Progenitor cell of endocrine pancreas (in vitro differentiated cells): Measurements from ENCODE around the gene DHX58. TPM values are rescaled to one million over a fixed set of nuclear protein-coding genes. Genes with fewer than 3 reads are reported as not detected.
A peak's percentile ranks its signal among the peaks of the same experiment; 100 is the strongest.

ENCODE experiments used
- DNase-seq: peaks from one replicate; pipeline ENCODE4 v3.0.0; 2021; ENCODE audit warnings: low spot score; ENCODE audit not compliant: unreplicated experiment
- H3K27ac Mint-ChIP-seq: 2 replicates; pipeline ENCODE4 v1.8.0; 2021; ENCODE audit warnings: mild to moderate bottlenecking, moderate library complexity, mixed read lengths
- H3K27me3 Mint-ChIP-seq: 2 replicates; pipeline ENCODE4 v1.8.0; 2021; ENCODE audit warnings: mixed read lengths
- H3K36me3 Mint-ChIP-seq: 2 replicates; pipeline ENCODE4 v1.8.0; 2022; ENCODE audit warnings: mixed read lengths; ENCODE audit not compliant: insufficient read depth
- H3K4me1 Mint-ChIP-seq: 2 replicates; pipeline ENCODE4 v1.8.0; 2021; ENCODE audit warnings: low read depth, mixed read lengths
- H3K4me3 Mint-ChIP-seq: 2 replicates; pipeline ENCODE4 v1.8.0; 2021; ENCODE audit warnings: low read depth, mild to moderate bottlenecking, moderate library complexity, mixed read lengths
- H3K9me3 Mint-ChIP-seq: 2 replicates; pipeline ENCODE4 v1.8.0; 2021; ENCODE audit warnings: low read depth, mixed read lengths
- total RNA-seq: library from RNA; stranded (reverse); gene quantifications from 2 replicates; pipeline ENCODE4 v1.2.1, GENCODE V29; 2021
- TF ChIP-seq, protein P1 (sequence below): fragments of 200-600 bp; sonication (generic); IDR thresholded peaks from one replicate; pipeline ENCODE4 v1.5.0; 2021; ENCODE audit warnings: antibody characterized with exemption, mild to moderate bottlenecking; ENCODE audit not compliant: unreplicated experiment

Gene DHX58
- total RNA-seq, 1 donor from 2014 or later: 0.43 TPM

DNA sequence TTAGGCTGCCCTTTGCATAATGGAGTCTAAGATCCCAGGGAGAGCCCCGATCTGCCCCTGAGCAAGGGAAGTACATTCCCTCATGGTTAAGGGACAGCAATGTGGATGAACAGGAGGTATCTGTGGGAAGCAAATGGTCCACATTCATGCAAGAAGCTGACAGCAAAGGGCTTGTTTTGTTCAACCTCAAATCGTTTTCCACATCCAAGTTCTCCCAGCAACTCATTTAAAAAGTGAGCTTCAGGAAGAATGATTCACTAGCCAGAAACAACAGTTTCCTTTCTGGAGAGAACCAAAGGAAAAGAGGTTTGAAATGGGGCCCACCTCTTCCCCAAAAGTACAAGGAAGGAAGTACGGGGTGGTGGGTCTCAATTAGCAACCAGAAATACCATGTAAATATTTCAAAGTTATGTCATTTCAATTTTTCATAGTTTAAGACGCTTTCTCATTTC is 19.5 kb upstream of the DHX58 start:
- Mint-ChIP-seq H3K27ac (no peak overlapping the region), H3K36me3 (peaks cover 8% of the 10 kb centered on the region), H3K9me3 (no peaks in the 10 kb centered on the region), H3K4me1 (peaks cover 33% of the 10 kb centered on the region), H3K27me3 (no peaks in the 10 kb centered on the region), H3K4me3 (no peak overlapping the region)
- DNase-seq: no peak
- TF ChIP-seq, protein P1, sequence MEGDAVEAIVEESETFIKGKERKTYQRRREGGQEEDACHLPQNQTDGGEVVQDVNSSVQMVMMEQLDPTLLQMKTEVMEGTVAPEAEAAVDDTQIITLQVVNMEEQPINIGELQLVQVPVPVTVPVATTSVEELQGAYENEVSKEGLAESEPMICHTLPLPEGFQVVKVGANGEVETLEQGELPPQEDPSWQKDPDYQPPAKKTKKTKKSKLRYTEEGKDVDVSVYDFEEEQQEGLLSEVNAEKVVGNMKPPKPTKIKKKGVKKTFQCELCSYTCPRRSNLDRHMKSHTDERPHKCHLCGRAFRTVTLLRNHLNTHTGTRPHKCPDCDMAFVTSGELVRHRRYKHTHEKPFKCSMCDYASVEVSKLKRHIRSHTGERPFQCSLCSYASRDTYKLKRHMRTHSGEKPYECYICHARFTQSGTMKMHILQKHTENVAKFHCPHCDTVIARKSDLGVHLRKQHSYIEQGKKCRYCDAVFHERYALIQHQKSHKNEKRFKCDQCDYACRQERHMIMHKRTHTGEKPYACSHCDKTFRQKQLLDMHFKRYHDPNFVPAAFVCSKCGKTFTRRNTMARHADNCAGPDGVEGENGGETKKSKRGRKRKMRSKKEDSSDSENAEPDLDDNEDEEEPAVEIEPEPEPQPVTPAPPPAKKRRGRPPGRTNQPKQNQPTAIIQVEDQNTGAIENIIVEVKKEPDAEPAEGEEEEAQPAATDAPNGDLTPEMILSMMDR: no peak

DNA sequence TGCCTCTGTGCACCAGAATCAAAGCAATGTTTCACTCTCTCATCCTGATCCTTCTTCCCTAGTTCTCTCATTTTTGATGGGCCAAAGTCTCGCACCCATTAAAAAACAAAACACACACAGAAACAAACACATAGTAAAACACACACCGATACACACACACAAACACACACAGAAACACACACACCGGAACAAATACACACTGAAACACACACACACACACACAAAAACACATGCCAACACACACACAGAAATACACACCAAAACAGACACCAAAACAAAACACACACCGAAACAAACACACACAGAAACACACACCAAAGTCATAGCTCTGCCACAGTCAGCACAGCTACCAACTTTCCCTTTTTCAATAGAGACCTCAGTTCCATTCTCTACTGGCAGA is 18.7 kb upstream of the DHX58 start:
- no peak for DNase-seq
- no peaks in the 10 kb centered on the region for H3K9me3 Mint-ChIP-seq
- H3K27ac Mint-ChIP-seq: no peak overlapping the region
- no peak overlapping the region for H3K4me3 Mint-ChIP-seq
- H3K36me3 Mint-ChIP-seq: peaks cover 8% of the 10 kb centered on the region
- TF ChIP-seq, protein P1: no peak
- H3K4me1 Mint-ChIP-seq: peaks cover 31% of the 10 kb centered on the region
- no peaks in the 10 kb centered on the region for H3K27me3 Mint-ChIP-seq

DNA sequence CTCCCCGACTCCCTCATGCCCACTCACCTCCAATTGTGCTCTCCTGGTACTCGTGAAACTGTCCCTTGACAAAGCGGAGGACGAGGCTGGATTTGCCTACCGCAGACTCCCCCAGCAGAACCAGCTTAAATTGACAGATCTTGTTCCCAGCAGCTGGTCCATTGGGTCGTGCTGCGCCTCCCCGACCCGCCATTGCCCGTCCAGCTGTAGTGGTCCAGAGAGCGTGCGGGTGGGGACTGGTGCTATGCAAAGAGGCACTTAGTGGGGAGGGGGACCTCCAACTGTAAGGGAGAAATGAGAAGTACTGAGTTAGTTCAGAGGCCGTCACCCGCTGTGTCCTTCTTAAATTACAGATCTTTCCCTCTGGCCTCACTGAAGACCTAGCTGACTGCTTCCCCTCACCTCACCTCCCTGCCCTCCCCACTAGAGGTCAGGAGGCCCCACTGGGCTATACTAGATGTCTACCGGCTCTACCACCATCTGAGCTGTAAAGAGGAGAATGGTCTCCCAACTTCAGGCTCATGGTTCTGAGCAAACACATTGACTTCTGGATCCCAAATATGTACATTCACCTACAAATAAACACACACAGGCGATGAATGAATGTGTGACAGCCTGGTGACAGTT is 17.9 kb upstream of the DHX58 start:
- no peak for DNase-seq
- Mint-ChIP-seq H3K27me3 (no peaks in the 10 kb centered on the region), H3K36me3 (peaks cover 8% of the 10 kb centered on the region), H3K4me1 (peaks cover 24% of the 10 kb centered on the region), H3K27ac (peak overlapping the region; percentile 60), H3K4me3 (no peak overlapping the region), H3K9me3 (no peaks in the 10 kb centered on the region)
- TF ChIP-seq, protein P1: no peak

DNA sequence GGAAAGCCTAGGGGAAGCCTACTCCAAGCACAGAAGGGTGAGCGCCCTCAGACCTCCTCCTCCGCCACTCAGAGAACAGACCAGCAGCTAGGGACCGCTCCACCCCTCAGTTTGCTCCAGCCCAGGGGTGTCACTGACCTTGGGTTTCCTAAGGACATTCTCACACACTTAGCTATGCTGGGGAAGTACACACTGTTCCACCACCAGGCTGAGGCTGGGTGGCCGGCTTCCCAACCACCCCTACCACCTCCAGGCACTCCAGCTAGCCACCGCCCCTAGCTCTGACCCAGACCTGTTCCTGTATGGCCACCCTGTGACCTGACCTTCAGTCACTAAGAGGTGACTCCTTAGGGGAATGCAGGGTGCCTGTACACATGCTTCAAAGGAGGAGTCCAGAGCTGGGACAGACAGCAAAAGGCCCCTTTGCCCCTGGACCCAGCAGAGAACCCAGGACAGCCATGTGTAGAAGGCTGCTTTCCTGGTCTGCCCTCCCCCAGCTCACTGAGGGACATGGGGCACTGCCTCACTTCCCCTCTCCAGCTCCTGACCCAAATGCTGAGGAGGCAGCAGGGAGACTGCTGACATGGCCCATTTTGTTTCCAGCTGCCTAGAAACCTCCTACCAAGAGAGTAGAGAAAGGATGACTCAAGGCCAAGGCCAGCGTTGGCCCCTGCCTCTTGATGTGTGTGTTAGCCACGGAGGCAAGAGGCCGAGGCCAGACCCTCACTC is 16.8 kb upstream of the DHX58 start:
- no peak overlapping the region for H3K27ac Mint-ChIP-seq

DNA sequence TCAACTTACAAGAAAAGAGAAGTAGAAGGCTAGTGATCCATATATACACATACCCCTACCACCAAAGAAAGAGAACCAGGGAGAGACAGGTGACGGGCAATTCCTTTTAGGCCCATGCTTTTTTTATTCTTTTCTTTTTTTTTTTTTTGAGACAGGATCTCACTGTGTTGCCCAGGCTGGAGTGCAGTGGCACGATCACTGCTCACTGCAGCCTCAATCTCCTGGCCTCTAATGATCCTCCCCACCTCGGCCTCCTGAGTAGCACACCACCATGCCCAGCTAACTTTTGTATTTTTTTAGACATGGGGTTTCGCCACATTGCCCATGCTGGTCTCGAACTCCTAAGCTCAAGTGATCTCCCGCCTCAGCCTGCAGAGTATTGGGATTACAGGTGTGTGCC is 14.9 kb upstream of the DHX58 start:
- Mint-ChIP-seq H3K27me3 (no peaks in the 10 kb centered on the region), H3K4me3 (no peak overlapping the region), H3K36me3 (peaks cover 11% of the 10 kb centered on the region), H3K27ac (no peak overlapping the region), H3K9me3 (no peaks in the 10 kb centered on the region), H3K4me1 (peaks cover 9% of the 10 kb centered on the region)
- no peak for DNase-seq
- TF ChIP-seq, protein P1: no peak

More for the DNA sequence above, 16.8 kb upstream of the DHX58 start:
- Mint-ChIP-seq H3K4me1 (peaks cover 21% of the 10 kb centered on the region), H3K9me3 (no peaks in the 10 kb centered on the region), H3K27me3 (no peaks in the 10 kb centered on the region), H3K4me3 (no peak overlapping the region), H3K36me3 (peaks cover 11% of the 10 kb centered on the region)
- DNase-seq: no peak
- TF ChIP-seq, protein P1: no peak
